ENCODE results near the gene KMT2B.
"Not testable (repeated sequence)": the region's sequence is repeated elsewhere in the genome, so short reads cannot be mapped to it uniquely, and the experiment has no call there.

Gene KMT2B

DNA sequence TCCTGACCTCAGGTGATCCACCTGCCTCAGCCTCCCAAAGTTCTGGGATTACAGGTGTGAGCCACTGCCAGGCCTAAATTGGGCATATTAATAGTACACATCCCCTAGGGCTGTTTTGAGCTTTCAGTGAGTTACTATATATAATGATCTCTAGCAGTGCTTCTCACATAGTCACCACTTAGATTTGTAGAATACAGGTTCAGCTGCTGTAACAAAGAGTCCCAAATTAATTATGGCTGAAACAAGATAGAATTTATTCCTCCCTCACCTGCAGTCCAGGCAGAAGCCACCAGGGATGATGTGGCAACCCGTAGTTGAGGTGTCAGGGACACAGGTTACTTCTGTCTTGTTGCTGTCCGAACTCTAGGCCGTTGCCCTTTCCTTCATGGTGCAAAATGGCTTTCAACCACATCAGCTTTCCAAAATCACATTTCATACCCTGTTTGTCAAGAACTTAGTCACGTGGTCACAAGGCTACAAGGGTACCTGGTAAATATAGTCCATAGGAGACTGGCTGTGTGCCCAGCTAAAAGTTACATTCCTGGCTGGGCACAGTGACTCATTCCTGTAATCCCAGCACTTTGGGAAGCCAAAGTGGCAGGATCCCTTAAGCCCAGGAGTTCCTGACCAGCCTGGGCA, 43.0 kb downstream of the KMT2B start:
- no peak for DNase-seq

DNA sequence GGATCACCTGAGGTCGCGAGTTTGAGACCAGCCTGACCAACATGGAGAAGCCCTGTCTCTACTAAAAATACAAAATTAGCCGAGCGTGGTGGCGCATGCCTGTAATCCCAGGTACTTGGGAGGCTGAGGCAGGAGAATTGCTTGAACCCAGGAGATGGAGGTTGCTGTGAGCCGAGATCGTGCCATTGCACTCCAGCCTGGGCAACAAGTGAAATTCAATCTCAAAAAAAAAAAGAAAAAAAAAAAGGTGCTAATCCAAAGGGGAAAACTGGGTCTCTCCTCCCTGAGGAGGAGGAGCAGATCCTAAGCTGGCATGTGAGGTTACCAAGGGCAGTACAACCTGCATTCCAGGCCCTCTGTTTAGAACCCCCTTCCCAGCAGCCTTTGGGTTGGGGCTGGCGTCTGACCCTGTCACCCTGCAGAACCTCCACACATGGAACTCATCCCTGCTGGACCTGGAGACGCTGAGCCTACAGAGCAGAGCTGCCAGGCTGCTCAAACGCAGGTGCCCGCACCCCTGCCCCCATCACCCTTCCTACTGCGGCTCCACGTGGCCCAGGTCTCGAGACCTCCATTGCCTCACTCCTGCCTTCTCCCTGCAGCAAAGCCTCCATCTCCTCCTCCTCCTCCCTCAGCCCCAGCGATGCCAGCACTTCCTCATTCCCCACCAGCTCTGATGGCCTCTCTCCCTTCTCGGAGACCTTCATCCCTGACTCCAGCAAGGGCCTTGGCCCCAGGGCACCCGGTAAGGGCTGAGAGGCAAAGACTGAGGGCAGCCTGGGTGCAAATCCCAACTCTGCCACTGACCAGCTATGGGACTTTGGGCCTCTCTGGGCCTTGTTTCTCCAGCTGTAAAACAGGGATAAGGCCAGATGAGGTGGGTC, 46.9 kb downstream of the KMT2B start:
- DNase-seq: no peak

DNA sequence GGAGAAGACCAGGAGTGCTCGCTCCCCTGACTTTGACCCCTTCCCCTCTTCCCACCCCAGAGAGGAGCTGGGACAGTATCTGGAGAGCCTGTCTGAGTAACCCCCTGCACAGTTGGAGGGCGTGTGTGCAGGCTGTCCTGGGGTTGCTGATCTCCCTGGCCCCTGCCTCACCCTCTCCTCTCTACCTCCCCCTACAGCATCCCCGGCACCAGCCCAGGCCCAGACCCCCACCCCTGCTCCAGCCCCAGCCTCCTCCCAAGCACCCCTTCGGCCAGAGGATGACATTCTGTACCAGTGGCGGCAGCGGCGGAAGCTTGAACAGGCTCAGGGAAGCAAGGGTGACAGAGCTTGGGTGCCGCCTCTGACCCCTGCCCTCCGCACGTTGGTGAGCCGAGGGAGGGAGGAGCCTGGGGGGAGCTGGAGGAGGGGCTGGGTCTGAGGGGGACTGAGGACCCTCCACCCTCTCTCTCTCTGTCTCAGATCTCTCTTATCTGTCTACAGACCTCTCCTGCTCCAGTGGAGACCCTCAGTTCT, 48.8 kb downstream of the KMT2B start:
- no peak for DNase-seq

DNA sequence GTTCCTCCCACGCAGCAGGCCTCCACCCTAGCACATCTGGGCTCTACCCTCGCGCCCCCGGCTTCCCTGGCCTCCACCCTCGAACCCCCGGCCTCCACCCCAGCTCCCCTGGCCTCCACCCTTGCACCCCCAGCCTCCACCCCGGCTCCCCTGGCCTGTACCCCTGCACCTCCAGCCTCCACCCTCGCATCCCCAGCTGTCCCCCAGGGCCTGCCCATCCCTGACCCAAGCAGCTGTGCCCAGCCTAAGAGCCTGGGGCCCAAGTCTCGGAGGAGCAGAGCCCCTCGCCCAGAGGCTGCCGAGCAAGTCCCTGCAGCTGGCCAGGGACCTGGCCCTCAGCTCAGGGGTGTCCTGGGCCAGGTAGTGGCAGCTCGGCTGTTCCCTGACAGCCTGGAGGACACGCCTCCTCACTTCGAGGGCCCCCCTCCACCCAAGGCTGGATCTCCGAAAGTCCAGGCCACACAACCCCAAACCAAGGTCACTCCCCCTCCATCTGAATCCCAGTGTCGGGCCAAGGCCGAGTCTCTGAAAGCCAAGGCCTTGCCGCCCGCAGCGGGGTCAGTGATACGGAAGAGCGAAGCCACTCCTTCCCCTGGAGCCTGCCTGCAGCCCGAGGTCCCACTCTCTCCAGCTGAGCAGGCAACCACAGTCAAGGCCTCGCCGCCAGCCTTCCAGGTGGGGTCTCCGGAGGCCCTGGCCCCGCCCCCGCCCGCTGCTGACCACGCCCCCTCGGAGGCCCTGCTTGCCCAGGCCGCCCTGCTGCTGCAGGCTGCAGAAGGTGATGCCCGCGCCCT, 49.7 kb downstream of the KMT2B start:
- no peak for DNase-seq

DNA sequence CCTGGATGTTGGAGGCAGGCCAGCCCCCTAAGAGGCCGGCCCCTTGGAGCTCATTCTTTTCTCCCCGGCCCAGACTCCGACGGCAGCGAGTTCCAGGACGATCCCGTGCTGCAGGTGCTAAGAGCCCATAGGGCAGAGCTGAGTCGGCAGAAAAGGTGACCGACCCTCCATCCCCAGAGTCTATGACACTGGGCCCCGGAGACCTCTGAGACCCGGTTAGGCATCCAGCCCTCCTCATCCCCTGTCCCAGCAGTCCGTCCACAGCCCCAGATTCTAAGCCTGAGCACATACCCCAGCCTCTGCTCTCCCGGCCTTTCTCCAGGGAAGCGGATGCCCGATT, 50.2 kb downstream of the KMT2B start:
- no peak for DNase-seq

DNA sequence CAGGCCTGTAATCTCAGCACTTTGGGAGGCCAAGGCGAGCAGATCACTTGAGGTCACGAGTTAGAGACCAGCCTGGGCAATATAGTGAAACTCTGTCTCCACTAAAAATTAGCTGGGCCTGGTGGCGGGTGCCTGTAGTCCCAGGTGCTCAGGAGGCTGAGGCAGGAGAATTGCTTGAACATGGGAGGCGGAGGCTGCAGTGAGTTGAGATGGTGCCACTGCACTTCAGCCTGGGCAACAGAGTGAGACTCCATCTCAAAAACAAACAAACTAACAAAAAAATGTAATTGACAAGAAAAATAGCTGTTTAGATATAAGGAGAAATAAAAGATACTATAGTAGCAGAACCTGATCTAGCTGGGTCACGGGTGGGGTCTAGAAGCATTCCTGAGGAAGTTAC, 54.6 kb downstream of the KMT2B start:
- not testable (repeated sequence) for DNase-seq

DNA sequence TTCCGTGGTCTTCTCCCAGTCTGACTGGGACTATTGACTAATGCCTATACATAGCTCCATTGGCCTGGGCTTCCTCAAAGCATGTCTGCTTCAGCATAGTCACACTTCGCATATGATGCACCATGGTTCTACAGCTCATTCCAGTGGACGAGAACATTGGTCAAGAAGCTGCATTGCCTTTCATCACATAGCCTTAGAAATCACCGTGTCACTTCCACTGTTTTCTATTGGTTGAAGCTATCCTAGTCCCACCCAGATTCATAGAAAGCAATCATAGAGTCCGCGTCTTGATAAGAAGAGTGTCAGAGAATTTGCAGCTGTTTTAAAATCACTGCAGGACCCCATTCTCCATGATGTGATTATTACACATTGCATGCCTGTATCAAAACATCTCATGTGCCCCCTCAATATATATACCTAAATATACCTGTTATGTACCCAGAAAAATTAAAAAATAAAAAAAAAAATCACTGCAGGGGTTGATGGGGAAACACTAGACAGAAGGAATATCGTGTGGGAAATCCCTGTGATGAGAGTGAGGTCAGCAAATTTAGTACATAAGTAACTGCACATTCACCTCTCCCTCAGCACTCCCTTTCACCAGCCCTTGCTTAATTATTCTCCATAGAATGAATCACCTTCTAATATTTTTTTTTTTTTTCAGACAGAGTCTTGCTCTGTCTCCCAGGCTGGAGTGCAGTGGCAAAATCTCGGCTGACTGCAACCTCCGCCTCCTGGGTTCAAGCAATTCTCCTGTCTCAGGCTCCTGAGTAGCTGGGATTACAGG, 55.4 kb downstream of the KMT2B start:
- no peak for DNase-seq

DNA sequence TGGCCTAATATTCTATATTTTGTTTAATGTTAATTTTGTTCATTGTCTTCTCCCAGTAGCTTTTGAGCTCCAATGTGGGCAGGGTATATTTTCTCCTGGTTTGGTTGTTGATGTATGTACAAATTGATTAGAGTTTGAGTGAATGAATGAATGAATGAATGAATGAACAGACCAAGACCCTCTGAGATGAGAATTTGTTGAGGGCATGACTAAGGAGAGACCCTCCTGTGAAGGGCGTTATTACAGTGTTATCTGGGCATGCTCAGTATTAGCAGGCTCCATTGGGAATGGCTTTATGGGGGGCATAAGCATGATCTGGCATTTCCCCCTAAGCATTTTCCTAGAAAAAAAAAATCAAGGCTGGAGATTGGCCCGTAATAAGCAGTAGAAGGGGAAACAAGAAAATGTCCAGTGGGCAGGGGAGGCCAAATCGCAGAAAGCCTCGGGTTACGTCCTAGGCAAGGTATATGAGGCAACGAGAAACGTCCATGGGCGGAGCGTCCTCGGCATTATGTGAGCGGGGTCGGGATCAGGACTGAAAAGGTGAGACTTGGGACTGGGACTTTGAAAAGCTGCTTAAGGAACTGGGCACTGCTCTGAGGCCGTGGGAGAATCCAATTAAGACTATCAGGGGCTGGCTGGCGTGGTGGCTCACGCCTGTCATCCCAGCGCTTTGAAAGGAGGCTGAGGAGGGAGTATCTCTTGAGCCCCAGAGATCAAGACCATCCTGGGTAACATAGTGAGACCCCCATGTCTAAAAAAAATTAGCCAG, 56.7 kb downstream of the KMT2B start:
- DNase-seq: no peak

DNA sequence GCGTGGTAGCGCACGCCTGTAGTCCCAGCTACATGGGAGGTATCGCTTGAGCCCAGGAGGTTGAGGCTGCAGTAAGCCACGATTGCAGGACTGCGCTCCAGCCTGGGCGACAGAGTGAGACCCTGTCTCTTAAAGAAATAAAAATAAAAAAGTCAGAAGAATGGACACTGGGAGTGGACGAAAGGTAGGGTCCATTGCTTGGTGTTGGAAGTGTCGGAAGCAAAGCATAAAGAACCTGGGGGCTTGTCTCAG, 57.2 kb downstream of the KMT2B start:
- DNase-seq: no peak

DNA sequence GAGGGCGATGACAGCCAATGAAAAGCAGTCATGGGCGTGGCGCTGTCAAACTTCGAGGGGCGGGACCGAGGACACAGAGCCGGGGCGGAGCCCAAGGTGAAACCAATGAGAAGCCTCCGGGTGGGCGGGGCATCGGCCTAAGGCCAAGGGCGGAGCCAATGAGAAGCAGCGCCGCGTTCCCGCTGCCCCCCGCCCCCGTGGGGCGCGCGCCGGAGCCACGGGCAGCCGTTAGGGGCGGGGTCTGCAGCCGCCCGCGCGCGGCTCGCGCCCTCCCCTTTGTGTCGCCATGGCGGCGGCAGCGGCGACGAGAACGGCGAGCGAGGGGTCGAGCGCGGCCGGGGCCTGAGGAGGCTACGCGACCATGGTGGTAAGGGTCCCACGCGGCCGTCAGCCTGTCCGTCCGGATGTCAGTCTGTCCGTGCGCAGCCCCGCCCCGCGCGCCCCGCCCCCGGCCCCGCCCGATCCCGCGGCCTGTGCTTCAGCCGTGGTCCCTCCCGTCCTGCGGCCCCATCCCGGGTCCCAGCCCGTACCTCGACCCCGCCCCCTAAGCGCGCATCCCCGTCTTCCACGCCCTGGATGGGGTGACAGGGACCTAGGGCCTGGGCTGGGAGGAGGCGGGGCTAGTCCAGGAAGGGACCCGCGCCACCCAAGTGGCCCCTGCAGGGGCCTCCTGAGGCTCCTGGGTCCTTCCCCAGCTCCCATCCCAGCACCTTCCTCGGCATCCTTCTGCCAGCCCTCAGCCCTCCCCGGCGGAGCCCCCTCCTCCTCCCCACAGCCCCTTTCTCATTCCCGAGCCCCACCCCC, 57.7 kb downstream of the KMT2B start, which contains the start of gene ARHGAP33:
Gene ARHGAP33 (plus strand): TSS at position 267 of the 804 bp plus-strand sequence. CDS start 95 bp downstream, at position 362.
- DNase-seq: peak; percentile 97 to 98

DNA sequence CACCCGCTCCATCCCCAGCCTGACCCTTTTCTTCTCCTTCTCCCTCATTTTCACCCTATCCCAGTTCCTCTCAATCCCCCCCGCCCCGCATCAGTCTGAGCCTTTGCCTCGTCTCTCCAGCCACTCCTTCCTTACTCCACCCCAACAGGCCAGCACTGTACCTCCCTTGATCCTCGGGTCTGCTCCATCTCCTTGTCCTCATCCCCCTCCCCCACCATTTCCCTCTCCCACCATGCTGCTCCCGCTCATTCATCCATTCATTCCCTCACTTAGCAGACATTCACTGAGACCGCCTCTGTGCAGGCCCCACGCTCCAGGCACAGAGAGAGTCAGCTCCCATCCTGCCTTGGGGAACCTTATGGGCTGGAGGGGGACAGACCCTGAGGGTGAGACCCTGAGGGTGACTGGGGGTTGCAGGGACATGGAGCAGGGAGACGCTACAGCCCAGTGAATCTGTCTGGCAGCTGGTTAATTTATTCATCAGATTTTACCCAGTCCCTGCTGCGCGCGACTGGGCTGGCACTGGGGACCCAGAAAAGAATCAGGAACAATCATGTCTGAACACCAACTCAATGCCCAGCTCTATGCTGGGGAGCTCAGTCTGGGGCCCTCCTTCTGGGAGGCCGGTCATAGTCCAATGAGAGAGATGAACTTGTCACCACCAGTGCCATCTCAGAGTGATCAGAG, 58.4 kb downstream of the KMT2B start:
- no peak for DNase-seq

DNA sequence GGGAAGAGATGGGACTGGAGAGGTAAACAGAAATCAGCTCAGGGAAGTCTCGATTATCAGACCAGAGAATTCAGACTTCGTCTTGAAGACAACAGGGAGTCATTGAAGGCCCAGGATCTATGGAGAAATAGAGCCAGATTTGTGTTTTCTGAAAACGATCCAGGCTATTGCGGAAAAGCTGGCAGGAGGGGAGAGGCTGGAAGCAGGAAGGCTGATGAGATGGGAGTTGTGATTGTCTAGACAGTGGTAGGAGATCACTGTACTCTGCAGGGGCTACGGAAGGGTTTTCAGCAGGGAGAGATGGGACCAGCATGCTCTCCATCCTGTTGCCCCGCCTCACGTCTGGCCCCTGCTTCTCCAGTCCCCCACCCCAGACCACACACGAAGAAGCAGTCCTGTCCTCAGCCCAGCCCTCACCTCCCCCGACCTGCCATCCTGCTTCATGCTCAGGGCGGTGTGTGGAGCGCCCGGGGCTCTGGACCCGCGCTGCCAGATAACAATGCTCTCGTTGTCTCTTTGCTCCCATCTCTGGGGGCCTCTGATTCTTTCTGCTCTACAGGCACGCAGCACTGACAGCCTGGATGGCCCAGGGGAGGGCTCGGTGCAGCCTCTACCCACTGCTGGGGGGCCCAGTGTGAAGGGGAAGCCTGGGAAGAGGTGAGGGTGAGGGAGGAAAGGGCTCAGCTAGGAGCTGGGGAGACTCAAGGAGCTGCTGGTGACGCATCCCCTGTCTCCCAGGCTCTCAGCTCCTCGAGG, 59.5 kb downstream of the KMT2B start:
- DNase-seq: no peak

DNA sequence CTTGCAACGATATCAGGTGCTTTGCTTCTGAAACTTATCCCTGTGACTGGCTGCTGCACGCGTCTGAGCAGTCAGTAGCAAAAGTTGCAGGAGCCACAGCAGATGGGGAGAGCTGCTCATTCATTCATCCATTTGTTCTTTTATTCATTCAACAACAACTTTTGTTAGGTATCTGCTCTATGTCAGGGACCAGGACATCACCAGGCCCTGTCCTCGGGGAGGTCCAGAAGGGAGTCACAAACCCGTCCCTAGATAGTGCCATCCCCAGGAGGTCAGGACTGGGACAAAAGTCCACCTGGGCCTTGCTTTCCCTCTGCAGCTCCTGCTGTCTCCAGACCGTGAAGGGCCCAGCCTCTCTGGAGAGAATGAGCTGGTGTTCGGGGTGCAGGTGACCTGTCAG, 60.2 kb downstream of the KMT2B start:
- no peak for DNase-seq

DNA sequence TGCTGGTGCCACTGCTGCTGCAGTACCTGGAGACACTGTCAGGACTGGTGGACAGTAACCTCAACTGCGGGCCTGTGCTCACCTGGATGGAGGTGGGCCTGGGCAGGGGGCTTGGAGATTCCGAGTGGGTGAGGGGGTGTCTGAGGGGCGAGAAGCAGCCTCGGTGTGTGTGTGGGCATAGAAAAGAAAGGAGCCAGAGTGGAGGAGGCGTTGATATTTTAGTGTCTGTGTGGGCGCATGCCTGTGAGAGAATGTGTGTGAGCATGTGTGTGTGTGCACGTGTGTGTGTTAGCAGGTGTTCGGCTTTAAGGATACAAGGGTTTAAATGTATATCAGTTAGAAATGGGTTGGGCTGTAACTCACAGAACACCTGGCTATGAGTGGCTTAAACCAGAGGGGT, 61.2 kb downstream of the KMT2B start:
- no peak for DNase-seq

DNA sequence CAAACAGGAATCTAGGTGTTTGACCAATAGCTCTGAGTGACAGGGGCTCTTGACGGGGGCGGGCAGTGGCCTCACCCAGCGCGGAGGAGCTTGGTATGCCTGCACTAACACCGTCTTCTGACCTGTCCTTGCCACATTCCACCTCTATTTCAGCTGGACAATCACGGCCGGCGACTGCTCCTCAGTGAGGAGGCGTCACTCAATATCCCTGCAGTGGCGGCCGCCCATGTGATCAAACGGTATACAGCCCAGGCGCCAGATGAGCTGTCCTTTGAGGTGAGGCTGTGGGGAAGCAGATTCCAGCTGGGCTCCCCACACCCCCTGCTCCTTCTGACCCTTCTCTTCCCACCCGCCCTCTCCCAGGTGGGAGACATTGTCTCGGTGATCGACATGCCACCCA, 62.3 kb downstream of the KMT2B start:
- no peak for DNase-seq

DNA sequence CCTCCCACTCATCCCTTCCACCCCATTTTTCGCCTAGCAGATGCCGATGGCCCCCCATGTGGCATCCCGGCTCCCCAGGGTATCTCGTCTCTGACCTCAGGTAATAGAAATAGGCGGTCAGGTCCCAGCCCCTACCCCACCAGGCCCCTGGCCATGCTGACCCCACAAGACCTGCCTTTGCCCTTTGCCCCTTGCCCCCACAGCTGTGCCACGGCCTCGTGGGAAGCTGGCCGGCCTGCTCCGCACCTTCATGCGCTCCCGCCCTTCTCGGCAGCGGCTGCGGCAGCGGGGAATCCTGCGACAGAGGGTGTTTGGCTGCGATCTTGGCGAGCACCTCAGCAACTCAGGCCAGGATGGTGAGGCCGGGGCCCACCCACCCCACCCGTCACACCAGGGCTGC, 62.9 kb downstream of the KMT2B start:
- no peak for DNase-seq

DNA sequence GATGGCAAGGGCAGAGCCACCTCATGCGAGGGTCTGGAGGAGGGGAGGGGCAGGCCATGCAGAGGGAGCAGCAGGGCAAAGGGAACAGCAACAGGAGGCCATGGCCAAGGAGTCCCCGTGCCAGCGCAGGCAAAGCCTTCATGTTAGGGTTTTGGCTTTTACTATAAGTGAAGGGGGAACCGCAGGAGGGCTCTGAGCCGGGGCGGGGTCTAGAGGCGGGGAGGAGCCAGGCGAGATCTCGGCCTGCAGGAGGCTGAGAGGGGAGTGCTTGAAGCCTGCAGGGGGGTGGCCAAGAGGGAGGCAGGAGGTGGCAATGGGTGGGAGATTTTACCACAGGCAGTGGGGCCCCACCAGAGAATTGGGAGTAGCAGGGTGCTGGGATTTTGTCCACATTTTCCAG, 63.8 kb downstream of the KMT2B start:
- no peak for DNase-seq

DNA sequence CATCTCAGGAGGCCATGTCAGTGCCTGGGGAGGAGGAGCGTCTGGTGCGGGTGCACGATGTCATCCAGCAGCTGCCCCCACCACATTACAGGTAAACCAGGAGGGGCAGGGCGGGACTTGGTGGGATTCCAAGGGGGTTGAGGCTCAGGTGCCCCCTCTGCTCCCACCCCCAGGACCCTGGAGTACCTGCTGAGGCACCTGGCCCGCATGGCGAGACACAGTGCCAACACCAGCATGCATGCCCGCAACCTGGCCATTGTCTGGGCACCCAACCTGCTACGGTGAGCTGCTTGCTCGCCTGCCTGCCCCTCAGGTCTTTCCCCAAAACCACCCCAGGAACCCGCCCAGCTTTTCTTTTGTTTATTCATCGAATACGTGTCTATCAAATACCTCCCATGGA, 64.8 kb downstream of the KMT2B start:
- DNase-seq: no peak
